Measurements from ENCODE around the gene PRKAG1.

Gene PRKAG1

GRCh38 chr12:49030714-49031572 is 12.4 kb upstream of the PRKAG1 start:
- DNase-seq, result no peak

GRCh38 chr12:49030119-49030518 is 11.5 kb upstream of the PRKAG1 start:
- DNase-seq, result no peak

GRCh38 chr12:49028666-49029275 is 10.2 kb upstream of the PRKAG1 start:
- no peak for DNase-seq

- no peak for DNase-seq
Measured at GRCh38 chr12:49027846-49028555, 9.4 kb upstream of the PRKAG1 start.

- no peak for DNase-seq
Measured at GRCh38 chr12:49026678-49027480, 8.3 kb upstream of the PRKAG1 start.

- DNase-seq, result no peak
Measured at GRCh38 chr12:49026101-49026500, 7.5 kb upstream of the PRKAG1 start.

GRCh38 chr12:49025463-49025862 is 6.9 kb upstream of the PRKAG1 start:
- DNase-seq, result no peak

- no peak for DNase-seq
Measured at GRCh38 chr12:49024543-49024942, 6.0 kb upstream of the PRKAG1 start.

- no peak for DNase-seq
Measured at GRCh38 chr12:49023812-49024211, 5.2 kb upstream of the PRKAG1 start.

GRCh38 chr12:49022558-49023178 is 4.1 kb upstream of the PRKAG1 start:
- DNase-seq, result no peak

GRCh38 chr12:49021292-49021915 is 2.8 kb upstream of the PRKAG1 start:
- no peak for DNase-seq

GRCh38 chr12:49020441-49020840 is 1.9 kb upstream of the PRKAG1 start:
- DNase-seq, result no peak

GRCh38 chr12:49019443-49020324 is 1.1 kb upstream of the PRKAG1 start:
- DNase-seq, result no peak

GRCh38 chr12:49019120-49019430 is 499 bp upstream of the PRKAG1 start:
- no peak for DNase-seq

GRCh38 chr12:49017891-49018260 is 700 bp downstream of the PRKAG1 start:
- DNase-seq, result no peak

GRCh38 chr12:49015196-49015595 is 3.4 kb downstream of the PRKAG1 start:
- no peak for DNase-seq

- DNase-seq, result no peak
Measured at GRCh38 chr12:49014547-49014946, 4.0 kb downstream of the PRKAG1 start.

GRCh38 chr12:49013428-49013827 is 5.1 kb downstream of the PRKAG1 start:
- DNase-seq, result no peak

- DNase-seq, result no peak
Measured at GRCh38 chr12:49012739-49013138, 5.8 kb downstream of the PRKAG1 start.

GRCh38 chr12:49010092-49010668 is 8.4 kb downstream of the PRKAG1 start:
- DNase-seq, result no peak

- DNase-seq, result no peak
Measured at GRCh38 chr12:49008943-49009342, 9.6 kb downstream of the PRKAG1 start.

Measured in activated CD4-positive, alpha-beta T cell treated with anti-CD3 and anti-CD28 coated beads for 1 hour (primary cell).